Measurements from ENCODE around the gene MX1.

MX1 gene

GRCh38 chr21:41491412-41491811 lies 65.4 kb downstream of the MX1 start:
- DNase-seq (ENCODE audit: low read depth) = no peak

DNA sequence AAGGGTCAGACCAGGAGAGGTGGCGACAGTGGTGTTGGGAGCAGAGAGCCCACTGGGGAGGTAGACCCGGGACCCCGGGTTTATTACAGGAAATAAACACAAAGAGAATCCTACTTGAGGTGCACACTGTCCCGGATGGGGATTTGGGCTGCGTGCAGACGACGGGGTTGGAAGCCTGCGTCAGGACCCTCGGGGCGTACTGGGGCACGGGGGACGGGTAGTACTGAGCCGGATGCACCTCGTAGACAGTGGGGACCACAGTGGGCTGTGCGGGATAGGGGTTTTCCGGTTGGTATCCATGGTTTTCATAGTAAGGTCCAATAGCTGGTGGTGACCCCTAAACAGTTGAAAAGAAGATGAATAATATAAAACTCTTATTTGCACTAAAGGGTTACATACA lies 68.2 kb downstream of the MX1 start:
- no peak for DNase-seq (ENCODE audit: low read depth)

- DNase-seq (ENCODE audit: low read depth) = no peak
Measured at GRCh38 chr21:41497008-41497407, 71.0 kb downstream of the MX1 start.

DNA sequence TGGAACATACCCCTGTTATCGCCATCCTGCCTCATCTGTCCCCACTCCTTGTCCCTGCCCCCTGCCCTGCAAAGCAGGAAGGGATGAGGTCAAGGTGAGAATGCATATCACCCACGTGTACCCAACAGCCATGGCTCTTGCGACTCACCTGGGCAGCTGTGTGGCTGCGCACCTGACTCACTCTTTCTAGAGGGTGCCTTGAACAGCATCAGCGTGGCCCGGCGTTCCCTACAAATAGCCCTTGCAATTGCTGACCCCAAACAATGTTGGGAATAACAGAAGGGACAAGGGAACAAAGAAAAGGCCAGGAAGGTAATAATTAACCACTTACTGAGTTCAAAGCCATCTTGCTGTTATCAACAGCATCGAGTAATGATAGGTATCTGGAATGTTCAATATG lies 71.7 kb downstream of the MX1 start:
- DNase-seq (ENCODE audit: low read depth) = no peak

DNA sequence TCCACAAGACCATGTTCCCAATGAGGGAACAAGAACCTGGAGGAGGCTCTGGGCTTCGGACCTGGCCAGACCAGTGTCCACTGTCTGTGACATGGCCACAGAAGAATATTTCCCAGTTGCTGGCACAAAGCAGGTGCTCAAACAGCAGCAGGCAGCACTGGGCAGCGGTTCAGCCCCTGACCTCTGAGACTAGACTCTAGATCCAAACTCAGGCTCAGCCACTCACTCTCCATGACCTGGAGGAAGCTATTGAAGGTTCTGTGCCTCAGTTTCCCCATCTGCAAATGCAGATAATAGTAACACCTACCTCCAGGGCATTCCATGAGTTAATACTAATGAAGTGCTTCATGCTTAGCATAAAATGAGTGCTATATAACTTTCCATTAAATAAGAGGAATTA lies 73.9 kb downstream of the MX1 start:
- DNase-seq (ENCODE audit: low read depth) = no peak

- no peak for DNase-seq (ENCODE audit: low read depth)
Measured at GRCh38 chr21:41500363-41500762, 74.3 kb downstream of the MX1 start.

DNA sequence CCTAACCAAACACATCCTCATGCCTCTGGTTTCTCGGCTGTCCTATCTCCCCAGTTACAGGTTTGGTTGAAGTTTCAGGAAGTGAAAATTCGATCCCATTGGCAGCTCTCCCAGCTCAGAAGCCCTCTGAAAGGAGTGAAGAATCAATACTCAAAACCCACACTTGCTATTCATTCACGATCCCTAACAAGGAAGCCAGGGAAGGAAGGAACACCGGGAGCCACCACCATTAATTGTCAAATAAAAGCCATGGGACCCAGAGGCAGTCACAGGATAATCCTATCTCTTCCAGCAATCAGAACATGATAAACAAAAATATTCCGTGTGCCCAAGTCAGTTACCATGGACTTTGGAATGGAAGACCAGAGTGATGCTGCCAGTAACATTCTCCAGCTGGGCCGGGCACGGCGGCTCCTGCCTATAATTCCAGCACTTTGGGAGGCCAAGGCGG lies 74.9 kb downstream of the MX1 start:
- no peak for DNase-seq (ENCODE audit: low read depth)

- DNase-seq (ENCODE audit: low read depth) = no peak
Measured at GRCh38 chr21:41501919-41502318, 75.9 kb downstream of the MX1 start.

- DNase-seq (ENCODE audit: low read depth) = no peak
Measured at GRCh38 chr21:41503331-41503730, 77.3 kb downstream of the MX1 start.

GRCh38 chr21:41504030-41504429 lies 78.0 kb downstream of the MX1 start:
- DNase-seq (ENCODE audit: low read depth) = no peak

DNA sequence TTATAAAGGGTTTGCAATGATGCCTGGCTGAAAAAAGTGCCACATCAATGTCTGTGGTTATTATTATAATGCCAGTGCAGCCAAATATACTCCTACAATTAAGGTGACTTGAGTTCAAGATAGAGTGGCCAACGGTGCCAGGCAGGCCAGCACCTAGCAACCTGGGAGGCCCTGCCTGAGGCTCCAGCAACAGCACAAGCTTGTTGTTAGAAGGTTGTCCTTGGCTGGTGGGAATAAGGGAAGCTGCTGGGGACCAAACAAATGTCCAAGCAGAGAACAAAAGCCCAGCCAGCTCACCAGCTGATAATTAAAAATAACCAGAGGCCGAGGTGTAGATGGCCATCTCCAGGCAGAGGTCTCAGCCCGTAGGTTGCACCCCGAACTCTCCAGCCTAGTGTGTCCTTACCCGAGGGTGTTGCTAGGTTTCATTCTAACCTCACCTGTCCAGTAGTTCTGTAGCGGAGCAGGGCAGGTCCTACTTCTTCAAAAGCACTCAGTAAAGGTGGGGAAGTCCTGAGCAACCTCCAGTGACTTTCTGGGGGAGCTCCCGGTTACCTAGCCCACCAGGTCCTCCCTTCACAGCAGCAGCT lies 80.1 kb downstream of the MX1 start:
- no peak for DNase-seq (ENCODE audit: low read depth)

DNA sequence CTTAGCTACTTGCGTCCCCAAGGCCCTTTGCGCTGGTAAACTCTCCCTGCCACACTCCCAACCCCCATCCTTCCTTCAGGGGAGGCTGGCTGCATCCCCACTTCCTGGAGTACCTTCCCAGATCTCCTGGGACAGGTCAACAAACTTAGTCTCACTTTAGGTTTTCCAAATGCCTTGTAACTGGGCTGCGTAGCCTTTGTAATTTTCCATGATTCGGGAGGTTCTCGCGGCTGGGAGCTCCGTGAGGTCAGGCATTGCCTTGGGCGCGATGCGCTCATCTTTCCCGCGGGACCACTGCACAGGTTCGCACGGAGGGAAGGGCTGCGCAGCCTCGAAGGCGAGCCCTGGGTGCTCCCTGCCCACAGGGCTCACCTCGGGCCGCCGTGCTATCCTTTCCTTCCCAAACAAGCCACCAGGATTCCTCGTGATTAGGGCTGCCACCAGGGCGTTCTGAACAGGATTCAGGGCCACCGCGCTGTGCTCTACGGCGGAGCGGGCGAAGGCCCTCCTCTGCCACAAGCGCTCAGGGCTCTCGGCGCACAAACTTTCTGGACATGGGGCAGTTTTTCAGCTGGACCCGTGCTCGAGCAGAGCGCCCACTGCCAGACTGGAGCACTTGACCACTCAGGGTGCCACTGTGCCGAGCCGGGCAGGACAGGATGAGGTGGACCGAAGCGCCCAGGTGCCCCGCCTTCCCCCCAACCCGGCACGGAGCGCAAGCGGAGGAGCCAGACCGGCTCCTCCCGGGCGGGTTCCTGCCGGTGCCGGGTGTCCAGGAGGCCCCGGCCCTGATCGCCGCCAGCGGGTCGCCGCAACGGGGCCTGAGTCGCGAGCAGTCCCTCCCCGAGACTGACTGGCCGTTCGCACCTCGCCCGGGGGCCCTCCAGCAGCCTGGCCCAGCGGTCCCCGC lies 80.8 kb downstream of the MX1 start:
- DNase-seq (ENCODE audit: low read depth) = no peak

- no peak for DNase-seq (ENCODE audit: low read depth)
Measured at GRCh38 chr21:41507521-41508414, 81.7 kb downstream of the MX1 start, which contains the start of gene TMPRSS2. TSS of gene TMPRSS2 (minus strand) at chr21:41508158. CDS start at chr21:41498133, 10,025 bp downstream.

DNA sequence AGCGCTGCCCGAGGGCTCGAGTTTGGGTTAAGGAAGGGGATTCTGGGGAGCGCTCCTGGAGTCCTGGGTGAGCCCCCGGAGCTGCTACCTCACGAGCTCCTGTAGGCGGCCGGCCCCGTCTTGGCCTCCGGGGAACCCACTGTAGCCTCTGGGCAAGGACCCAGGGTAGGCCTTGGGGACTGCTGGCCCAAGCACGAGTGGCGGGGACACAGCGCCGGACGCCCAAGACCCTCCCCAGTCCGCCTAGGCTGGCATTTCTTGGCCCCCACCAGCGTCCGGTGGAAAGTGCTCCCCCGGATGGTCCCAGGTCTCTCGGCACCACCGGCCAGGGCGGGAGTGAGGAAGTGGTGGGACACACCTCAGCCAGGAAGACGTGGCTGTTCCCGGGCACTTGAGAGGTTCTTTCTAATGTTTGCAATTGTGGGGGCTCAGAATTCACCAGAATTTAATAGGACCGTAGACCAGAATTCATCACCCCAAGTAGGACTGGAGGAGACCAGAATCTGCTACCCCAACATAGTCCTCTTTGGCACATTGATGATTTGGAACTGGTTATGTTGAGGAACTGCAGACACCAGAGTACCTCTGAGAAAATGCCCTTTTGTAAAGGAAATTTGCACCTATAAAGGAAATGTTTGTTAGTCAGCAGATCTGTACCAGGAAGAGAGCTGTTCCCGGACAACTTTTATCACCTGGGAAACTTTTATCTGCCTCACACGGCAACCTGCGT lies 82.5 kb downstream of the MX1 start:
- DNase-seq (ENCODE audit: low read depth) = no peak
